HepG2 (cell line): ENCODE data around the gene GPAM. TPM values are rescaled to one million over a fixed set of nuclear protein-coding genes. Genes with fewer than 3 reads are reported as not detected.

Source experiments
- ATF4 ChIP-seq, 2 experiments: fragments of 450-650 bp in 1 of 2; sonication (generic) in 1 of 2; formaldehyde crosslinking; IDR thresholded peaks; 2 replicates each; pipeline versions ENCODE4 v1.5.0 to v1.8.0; 2020 to 2022; ENCODE audit warnings: mild to moderate bottlenecking in 1 of 2, missing genetic modification reagents in 1 of 2
- FOXA3 ChIP-seq: IDR thresholded peaks from 2 replicates; pipeline ENCODE4 v1.6.1; 2016; ENCODE audit warnings: missing genetic modification reagents, missing compliant biosample characterization
- GATAD2A ChIP-seq: IDR thresholded peaks from 2 replicates; pipeline ENCODE4 v1.6.1; 2016
- HDAC1 ChIP-seq: sonication (generic); formaldehyde crosslinking; IDR thresholded peaks from 2 replicates; pipeline ENCODE4 v1.5.1; 2020; ENCODE audit warnings: mild to moderate bottlenecking, missing genetic modification reagents
- HNF1A ChIP-seq, 2 experiments: sonication (generic) in 1 of 2; formaldehyde crosslinking in 1 of 2; IDR thresholded peaks; 2 replicates each; pipeline versions ENCODE4 v1.4.0 to v1.6.1; 2016 to 2020; ENCODE audit warnings: borderline replicate concordance in 1 of 2, low read depth in 1 of 2, mild to moderate bottlenecking in 1 of 2, missing genetic modification reagents in 1 of 2
- MED1 ChIP-seq: sonication (generic); formaldehyde crosslinking; IDR thresholded peaks from 2 replicates; pipeline ENCODE4 v1.4.0; 2020; ENCODE audit warnings: missing genetic modification reagents
- MZF1 ChIP-seq: sonication (generic); formaldehyde crosslinking; IDR thresholded peaks from 2 replicates; pipeline ENCODE4 v1.8.1; 2023; ENCODE audit warnings: mild to moderate bottlenecking, missing genetic modification reagents, borderline replicate concordance
- NFYB ChIP-seq: sonication (generic); formaldehyde crosslinking; IDR thresholded peaks from 2 replicates; pipeline ENCODE4 v1.4.0; 2020; ENCODE audit warnings: missing genetic modification reagents
- NFYC ChIP-seq: IDR thresholded peaks from 2 replicates; pipeline ENCODE4 v1.6.1; 2016; ENCODE audit warnings: missing genetic modification reagents, missing compliant biosample characterization
- RBM22 ChIP-seq: fragments of 200-400 bp; formaldehyde crosslinking; optimal IDR thresholded peaks from 2 replicates; pipeline ENCODE3; 2017; ENCODE audit warnings: mild to moderate bottlenecking, low read length, moderate library complexity
- TSC22D2 ChIP-seq: sonication (generic); formaldehyde crosslinking; IDR thresholded peaks from 2 replicates; pipeline ENCODE4 v1.5.1; 2020; ENCODE audit warnings: missing genetic modification reagents, mild to moderate bottlenecking, borderline replicate concordance
- UBTF ChIP-seq: sonication (generic); formaldehyde crosslinking; IDR thresholded peaks from 2 replicates; pipeline ENCODE4 v1.4.0; 2020; ENCODE audit warnings: mild to moderate bottlenecking, missing genetic modification reagents
- ZNF431 ChIP-seq: sonication (generic); formaldehyde crosslinking; IDR thresholded peaks from 2 replicates; pipeline ENCODE4 v1.9.0; 2022; ENCODE audit warnings: missing genetic modification reagents, low read depth, mild to moderate bottlenecking, borderline replicate concordance
- ZNF562 ChIP-seq: sonication (generic); formaldehyde crosslinking; IDR thresholded peaks from 2 replicates; pipeline ENCODE4 v1.8.0; 2022; ENCODE audit warnings: missing genetic modification reagents, borderline replicate concordance
- ZNF703 ChIP-seq: sonication (generic); formaldehyde crosslinking; IDR thresholded peaks from 2 replicates; pipeline ENCODE4 v1.5.1; 2020; ENCODE audit warnings: missing genetic modification reagents, mild to moderate bottlenecking, moderate library complexity, borderline replicate concordance
- polyA plus RNA-seq, 8 experiments: library from polyadenylated mRNA; depleted of rRNA in 3 of 8; stranded (reverse) in 7 of 8; unstranded in 1 of 8; fragments of >200 nt; fragmentation: Illumina TruSeq in 4 of 8; extraction: Trizol in 4 of 8; gene quantifications; 2 replicates each; pipeline versions ENCODE4 v1.2.1 to v1.2.3, GENCODE V29; 2011 to 2016; ENCODE audit warnings: low read depth in 4 of 8, missing spikeins in 1 of 8, mixed read lengths in 1 of 8; ENCODE audit not compliant: insufficient read depth in 1 of 8
- total RNA-seq, 5 experiments: library from RNA; depleted of rRNA; stranded (reverse); fragments of >200 nt; fragmentation: Illumina TruSeq; extraction: Trizol; gene quantifications; 2 replicates each; pipeline ENCODE4 v1.2.3, GENCODE V29; 2016; ENCODE audit warnings: low read depth in 1 of 5
- TF ChIP-seq, protein P1 (sequence below): sonication (generic); formaldehyde crosslinking; IDR thresholded peaks from 2 replicates; pipeline ENCODE4 v1.5.1; 2020; ENCODE audit warnings: mild to moderate bottlenecking, missing genetic modification reagents

The GPAM gene
- total and polyA plus RNA-seq, 2 of the 13 experiments (the other 11 are each of a cell fraction or from before 2014, with no cell fraction given), result 36.8 to 140 TPM

- TF ChIP-seq MED1, result 0 out of 2 replicates have a peak, but pooled peaks have one; percentile 5
- no peak for TF ChIP-seq ZNF562 (CRISPR knock-in tag)
- TF ChIP-seq ATF4 (CRISPR knock-in tag; IDR thresholded peaks at IDR 0.05), result peak; percentile 49 to 91; a peak in 3 of 4 replicates
- TF ChIP-seq UBTF, result no peak
- TF ChIP-seq RBM22, result peak; percentile 37
- 0 out of 2 replicates have a peak, but pooled peaks have one; percentile 22 for TF ChIP-seq HDAC1 (CRISPR knock-in tag)
- no peak for TF ChIP-seq TSC22D2 (CRISPR knock-in tag)
- no peak for TF ChIP-seq ZNF431 (CRISPR knock-in tag)
- no peak for TF ChIP-seq MZF1
- peak; percentile 55 for TF ChIP-seq NFYB (CRISPR knock-in tag)
- TF ChIP-seq, protein P1, sequence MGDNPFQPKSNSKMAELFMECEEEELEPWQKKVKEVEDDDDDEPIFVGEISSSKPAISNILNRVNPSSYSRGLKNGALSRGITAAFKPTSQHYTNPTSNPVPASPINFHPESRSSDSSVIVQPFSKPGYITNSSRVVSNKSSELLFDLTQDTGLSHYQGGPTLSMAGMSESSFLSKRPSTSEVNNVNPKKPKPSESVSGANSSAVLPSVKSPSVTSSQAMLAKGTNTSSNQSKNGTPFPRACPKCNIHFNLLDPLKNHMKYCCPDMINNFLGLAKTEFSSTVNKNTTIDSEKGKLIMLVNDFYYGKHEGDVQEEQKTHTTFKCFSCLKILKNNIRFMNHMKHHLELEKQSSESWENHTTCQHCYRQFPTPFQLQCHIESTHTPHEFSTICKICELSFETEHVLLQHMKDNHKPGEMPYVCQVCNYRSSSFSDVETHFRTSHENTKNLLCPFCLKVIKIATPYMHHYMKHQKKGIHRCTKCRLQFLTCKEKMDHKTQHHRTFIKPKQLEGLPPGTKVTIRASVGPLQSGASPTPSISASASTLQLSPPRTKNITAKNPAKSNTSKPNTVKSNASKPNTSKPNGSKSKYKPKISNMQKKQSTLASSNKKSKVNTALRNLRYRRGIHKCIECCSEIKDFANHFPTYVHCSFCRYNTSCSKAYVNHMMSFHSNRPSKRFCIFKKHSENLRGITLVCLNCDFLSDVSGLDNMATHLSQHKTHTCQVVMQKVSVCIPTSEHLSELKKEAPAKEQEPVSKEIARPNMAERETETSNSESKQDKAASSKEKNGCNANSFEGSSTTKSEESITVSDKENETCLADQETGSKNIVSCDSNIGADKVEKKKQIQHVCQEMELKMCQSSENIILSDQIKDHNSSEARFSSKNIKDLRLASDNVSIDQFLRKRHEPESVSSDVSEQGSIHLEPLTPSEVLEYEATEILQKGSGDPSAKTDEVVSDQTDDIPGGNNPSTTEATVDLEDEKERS, result peak; percentile 32; the same call in 1 of the 2 replicates
- peak; percentile 54 for TF ChIP-seq FOXA3
- 0 out of 2 replicates have a peak, but pooled peaks have one; percentile 14 for TF ChIP-seq NFYC (CRISPR knock-in tag)
- TF ChIP-seq GATAD2A (CRISPR knock-in tag), result peak; percentile 55; the same call in 1 of the 2 replicates
- TF ChIP-seq HNF1A (IDR thresholded peaks at IDR 0.05; ENCODE audit: low read depth), result no peak
- 0 out of 2 replicates have a peak, but pooled peaks have one; percentile 35 for TF ChIP-seq HNF1A (CRISPR knock-in tag; IDR thresholded peaks at IDR 0.05; ENCODE audit: borderline replicate concordance)
- TF ChIP-seq ZNF703 (CRISPR knock-in tag), result peak; percentile 81; the same call in 1 of the 2 replicates
These were observed 31.8 kb upstream of the GPAM start (continued) for GRCh38 chr10:112215342-112215774.
